ENCODE data around the gene GPC6. TPM values are rescaled to one million over a fixed set of nuclear protein-coding genes. Genes with fewer than 3 reads are reported as not detected.

The GPC6 gene
- total RNA-seq, 5 donors from 2014 or later (not counting 1 experiment from before 2014, with no cell fraction given): 0.03 to 0.18 (median 0.06) TPM; not detected in 2

DNA sequence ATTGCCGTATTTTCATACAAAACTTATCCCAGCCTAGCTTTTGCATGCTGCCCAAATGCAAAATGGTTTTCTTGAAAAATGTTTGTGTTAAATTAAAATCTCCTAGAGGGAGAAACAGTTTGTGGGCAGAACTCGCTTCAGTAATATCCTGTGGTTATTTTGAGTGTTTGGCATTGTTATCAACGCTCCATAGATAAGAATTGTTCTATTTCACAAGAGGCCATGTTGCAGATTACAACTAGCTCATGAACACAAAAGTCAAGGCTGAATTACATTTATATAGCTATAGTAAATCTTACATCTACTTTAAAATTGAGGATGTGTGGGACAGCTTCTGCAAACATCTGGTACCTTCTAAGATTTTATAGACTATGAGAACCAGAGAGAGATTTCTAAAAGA, 805.0 kb downstream of the GPC6 start:
- no peak for ATAC-seq (replicated peaks in 1 of 4)
- Mint-ChIP-seq H3K9me3 (no peaks in the 10 kb centered on the region), H3K4me1 (no peaks in the 10 kb centered on the region), H3K27ac (no peak overlapping the region), H3K27me3 (peaks cover 6 to 10% of the 10 kb centered on the region in 2 donors), H3K4me3 (no peak overlapping the region), H3K36me3 (no peaks in the 10 kb centered on the region)
- no peaks in the 10 kb centered on the region for H3K4me1 ChIP-seq (ENCODE audit: control insufficient read depth in 1 of 2, extremely low read depth in 1 of 2, insufficient read depth in 2 of 2, low read length in 2 of 2)
- H3K27ac ChIP-seq (ENCODE audit: low read length): no peak overlapping the region
- ChIA-PET CTCF (no interaction called here), POLR2A (no interaction called here)
- no peak for DNase-seq
- no peaks in the 10 kb centered on the region for H3K27me3 ChIP-seq (replicated peaks in 1 of 2; ENCODE audit: control insufficient read depth in 2 of 2, extremely low read depth in 1 of 2, insufficient read depth in 2 of 2, low read length in 1 of 2)
- 83% methylated on average over 1 of the region's 3 CpGs for WGBS (ENCODE audit: insufficient coverage)
- H3K36me3 ChIP-seq (ENCODE audit: control insufficient read depth in 2 of 2, extremely low read depth in 1 of 2, insufficient read depth in 1 of 2, low read length in 1 of 2): no peaks in the 10 kb centered on the region
- H3K4me3 ChIP-seq (ENCODE audit: control insufficient read depth in 1 of 2, extremely low read depth in 1 of 2, low read length in 1 of 2): no peak overlapping the region
- no peaks in the 10 kb centered on the region for H3K9me3 ChIP-seq

DNA sequence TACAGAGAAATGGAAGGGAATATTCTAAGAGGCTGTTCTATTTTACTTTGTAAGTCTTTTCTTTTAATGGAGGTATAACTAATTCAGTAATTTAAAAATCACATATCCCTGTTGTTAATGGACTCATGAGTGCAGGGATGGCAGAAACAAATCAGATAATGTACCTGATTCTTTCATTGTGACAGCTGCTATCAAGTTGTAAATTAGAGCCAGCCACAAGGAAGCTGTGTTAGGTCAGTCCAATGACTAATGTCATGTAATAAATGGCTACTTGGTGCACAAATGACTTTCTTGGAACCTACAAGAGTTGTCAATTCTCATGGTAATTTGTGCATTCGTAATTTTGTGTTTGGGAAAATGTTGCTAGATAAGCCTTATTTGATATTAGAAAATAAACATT, 806.5 kb downstream of the GPC6 start:
- H3K4me1 Mint-ChIP-seq: no peaks in the 10 kb centered on the region
- H3K27ac Mint-ChIP-seq: no peak overlapping the region
- no peak overlapping the region for H3K4me3 Mint-ChIP-seq
- no peak for ATAC-seq (replicated peaks in 1 of 4)
- ChIA-PET CTCF (no interaction called here), POLR2A (no interaction called here)
- no peaks in the 10 kb centered on the region for H3K36me3 Mint-ChIP-seq
- no peaks in the 10 kb centered on the region for H3K9me3 ChIP-seq
- no CpG with 5 or more reads among the region's 1 CpG for WGBS (ENCODE audit: insufficient coverage)
- DNase-seq: no peak
- H3K27me3 ChIP-seq (replicated peaks in 1 of 2; ENCODE audit: control insufficient read depth in 2 of 2, extremely low read depth in 1 of 2, insufficient read depth in 2 of 2, low read length in 1 of 2): no peaks in the 10 kb centered on the region
- no peaks in the 10 kb centered on the region for H3K9me3 Mint-ChIP-seq
- no peak overlapping the region for H3K27ac ChIP-seq (ENCODE audit: low read length)
- H3K27me3 Mint-ChIP-seq: peaks cover 6 to 10% of the 10 kb centered on the region in 2 donors
- no peaks in the 10 kb centered on the region for H3K4me1 ChIP-seq (ENCODE audit: control insufficient read depth in 1 of 2, extremely low read depth in 1 of 2, insufficient read depth in 2 of 2, low read length in 2 of 2)
- no peaks in the 10 kb centered on the region for H3K36me3 ChIP-seq (ENCODE audit: control insufficient read depth in 2 of 2, extremely low read depth in 1 of 2, insufficient read depth in 1 of 2, low read length in 1 of 2)
- no peak overlapping the region for H3K4me3 ChIP-seq (ENCODE audit: control insufficient read depth in 1 of 2, extremely low read depth in 1 of 2, low read length in 1 of 2)

GRCh38 chr13:94033830-94034642, 807.4 kb downstream of the GPC6 start:
- WGBS (ENCODE audit: insufficient coverage): 40% methylated on average over 1 of the region's 7 CpGs
- no peak overlapping the region for H3K27ac Mint-ChIP-seq
- Histone ChIP-seq H3K36me3 (ENCODE audit: control insufficient read depth in 2 of 2, extremely low read depth in 1 of 2, insufficient read depth in 1 of 2, low read length in 1 of 2) (no peaks in the 10 kb centered on the region), H3K4me1 (ENCODE audit: control insufficient read depth in 1 of 2, extremely low read depth in 1 of 2, insufficient read depth in 2 of 2, low read length in 2 of 2) (no peaks in the 10 kb centered on the region), H3K27me3 (replicated peaks in 1 of 2; ENCODE audit: control insufficient read depth in 2 of 2, extremely low read depth in 1 of 2, insufficient read depth in 2 of 2, low read length in 1 of 2) (no peaks in the 10 kb centered on the region), H3K9me3 (no peaks in the 10 kb centered on the region), H3K27ac (ENCODE audit: low read length) (no peak overlapping the region), H3K4me3 (ENCODE audit: control insufficient read depth in 1 of 2, extremely low read depth in 1 of 2, low read length in 1 of 2) (no peak overlapping the region)
- H3K27me3 Mint-ChIP-seq: peaks cover 6 to 10% of the 10 kb centered on the region in 2 donors
- CTCF ChIA-PET: no interaction called here
- no peaks in the 10 kb centered on the region for H3K9me3 Mint-ChIP-seq
- POLR2A ChIA-PET: no interaction called here
- no peaks in the 10 kb centered on the region for H3K36me3 Mint-ChIP-seq
- no peak for DNase-seq
- no peak for ATAC-seq (replicated peaks in 1 of 4)
- H3K4me3 Mint-ChIP-seq: no peak overlapping the region
- H3K4me1 Mint-ChIP-seq: no peaks in the 10 kb centered on the region

DNA sequence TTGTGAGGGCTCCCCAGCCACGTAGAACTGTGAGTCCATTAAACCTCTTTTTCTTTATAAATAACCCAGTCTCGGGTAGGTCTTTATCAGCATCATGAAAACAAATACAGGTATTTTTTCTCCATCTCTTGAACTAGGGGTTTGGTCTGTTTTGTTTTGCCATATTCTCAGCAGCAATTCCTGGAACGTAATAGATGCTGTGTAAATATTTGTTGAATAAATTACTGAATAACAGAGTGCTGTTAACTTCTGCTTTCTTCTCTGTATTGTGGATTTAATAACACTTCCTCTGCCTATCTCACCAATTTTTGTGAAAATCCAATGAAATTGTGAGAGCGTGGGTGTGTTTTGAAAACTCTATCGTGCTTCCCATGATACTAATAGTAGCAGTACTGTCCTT, 823.4 kb downstream of the GPC6 start:
- Mint-ChIP-seq H3K27me3 (peaks cover 11 to 41% of the 10 kb centered on the region in 2 donors), H3K27ac (no peak overlapping the region), H3K9me3 (peaks cover 0 to 4% (median 0%) of the 10 kb centered on the region in 3 donors), H3K36me3 (no peaks in the 10 kb centered on the region), H3K4me1 (no peaks in the 10 kb centered on the region), H3K4me3 (no peak overlapping the region)
- Histone ChIP-seq H3K4me1 (ENCODE audit: control insufficient read depth in 1 of 2, extremely low read depth in 1 of 2, insufficient read depth in 2 of 2, low read length in 2 of 2) (no peaks in the 10 kb centered on the region), H3K27me3 (replicated peaks in 1 of 2; ENCODE audit: control insufficient read depth in 2 of 2, extremely low read depth in 1 of 2, insufficient read depth in 2 of 2, low read length in 1 of 2) (peaks cover 0 to 4% of the 10 kb centered on the region in 2 experiments), H3K9me3 (no peaks in the 10 kb centered on the region), H3K36me3 (ENCODE audit: control insufficient read depth in 2 of 2, extremely low read depth in 1 of 2, insufficient read depth in 1 of 2, low read length in 1 of 2) (no peaks in the 10 kb centered on the region), H3K4me3 (ENCODE audit: control insufficient read depth in 1 of 2, extremely low read depth in 1 of 2, low read length in 1 of 2) (no peak overlapping the region), H3K27ac (ENCODE audit: low read length) (no peak overlapping the region)
- ChIA-PET CTCF (no interaction called here), POLR2A (no interaction called here)
- no peak for ATAC-seq (replicated peaks in 1 of 4)
- 40% methylated on average over 1 of the region's 5 CpGs for WGBS (ENCODE audit: insufficient coverage)
- DNase-seq: no peak

GRCh38 chr13:94050686-94051085, 824.1 kb downstream of the GPC6 start:
- no CpG with 5 or more reads among the region's 2 CpGs for WGBS (ENCODE audit: insufficient coverage)
- ATAC-seq (replicated peaks in 1 of 4) (no peak), DNase-seq (no peak)
- Mint-ChIP-seq H3K27me3 (peaks cover 11 to 42% of the 10 kb centered on the region in 2 donors), H3K9me3 (peaks cover 0 to 4% (median 0%) of the 10 kb centered on the region in 3 donors), H3K36me3 (no peaks in the 10 kb centered on the region), H3K27ac (no peak overlapping the region), H3K4me1 (no peaks in the 10 kb centered on the region), H3K4me3 (no peak overlapping the region)
- Histone ChIP-seq H3K4me1 (ENCODE audit: control insufficient read depth in 1 of 2, extremely low read depth in 1 of 2, insufficient read depth in 2 of 2, low read length in 2 of 2) (no peaks in the 10 kb centered on the region), H3K27me3 (replicated peaks in 1 of 2; ENCODE audit: control insufficient read depth in 2 of 2, extremely low read depth in 1 of 2, insufficient read depth in 2 of 2, low read length in 1 of 2) (peaks cover 0 to 4% of the 10 kb centered on the region in 2 experiments), H3K4me3 (ENCODE audit: control insufficient read depth in 1 of 2, extremely low read depth in 1 of 2, low read length in 1 of 2) (no peak overlapping the region), H3K36me3 (ENCODE audit: control insufficient read depth in 2 of 2, extremely low read depth in 1 of 2, insufficient read depth in 1 of 2, low read length in 1 of 2) (no peaks in the 10 kb centered on the region), H3K9me3 (no peaks in the 10 kb centered on the region), H3K27ac (ENCODE audit: low read length) (no peak overlapping the region)
- CTCF ChIA-PET: interaction anchor here in 1 of 2 donors (1.0 kb wide), 1 partner anchor 15 kb away, joined by 3 read pairs; no protein-coding TSS in a partner anchor
- POLR2A ChIA-PET: no interaction called here

- CTCF ChIA-PET: interaction anchor here (0.7 to 1.2 kb wide), 2 partner anchors 287 to 313 kb away, joined by 3 to 5 read pairs; no protein-coding TSS in a partner anchor
- no peak overlapping the region for H3K4me3 ChIP-seq (ENCODE audit: control insufficient read depth in 1 of 2, extremely low read depth in 1 of 2, low read length in 1 of 2)
- H3K4me1 ChIP-seq (ENCODE audit: control insufficient read depth in 1 of 2, extremely low read depth in 1 of 2, insufficient read depth in 2 of 2, low read length in 2 of 2): no peaks in the 10 kb centered on the region
- Mint-ChIP-seq H3K27me3 (peaks cover 10 to 38% of the 10 kb centered on the region in 2 donors), H3K9me3 (peaks cover 0 to 4% (median 0%) of the 10 kb centered on the region in 3 donors), H3K27ac (no peak overlapping the region), H3K4me1 (no peaks in the 10 kb centered on the region), H3K36me3 (no peaks in the 10 kb centered on the region), H3K4me3 (no peak overlapping the region)
- H3K36me3 ChIP-seq (ENCODE audit: control insufficient read depth in 2 of 2, extremely low read depth in 1 of 2, insufficient read depth in 1 of 2, low read length in 1 of 2): no peaks in the 10 kb centered on the region
- WGBS (ENCODE audit: insufficient coverage): 60% methylated on average over 10 of the region's 11 CpGs
- ATAC-seq (replicated peaks in 1 of 4): no peak
- no peak overlapping the region for H3K27ac ChIP-seq (ENCODE audit: low read length)
- H3K9me3 ChIP-seq: no peaks in the 10 kb centered on the region
- H3K27me3 ChIP-seq (replicated peaks in 1 of 2; ENCODE audit: control insufficient read depth in 2 of 2, extremely low read depth in 1 of 2, insufficient read depth in 2 of 2, low read length in 1 of 2): peaks cover 0 to 4% of the 10 kb centered on the region in 2 experiments
- DNase-seq: no peak
- POLR2A ChIA-PET: interaction anchor here in 1 of 2 donors (0.5 kb wide), 1 partner anchor 182 kb away, joined by 3 read pairs; no protein-coding TSS in a partner anchor
Measured at GRCh38 chr13:94053986-94054593, 827.5 kb downstream of the GPC6 start.

Measured in T-cell (primary cell).